Thyroid gland (tissue), 4 donors: ENCODE data around the gene UBE2F. TPM values are rescaled to one million over a fixed set of nuclear protein-coding genes. Genes with fewer than 3 reads are reported as not detected.

ENCODE experiments used
- DNase-seq, 2 donors: peaks; one replicate each; pipeline ENCODE4 v3.0.0-alpha.2; 2019
- H3K27ac ChIP-seq, 3 donors: fragments of 200-600 bp; sonication (generic); 1 replicate in 2 of 3; 2 replicates in 1 of 3; pipeline ENCODE4 v1.5.1; 2016 to 2019; ENCODE audit warnings: mild to moderate bottlenecking in 1 of 3, moderate library complexity in 1 of 3
- H3K27me3 ChIP-seq: fragments of 200-600 bp; sonication (generic); one replicate; pipeline ENCODE4 v1.5.1; 2019
- H3K36me3 ChIP-seq, 2 donors: fragments of 200-600 bp; sonication (generic); one replicate each; pipeline ENCODE4 v1.5.1; 2016 to 2019
- H3K4me1 ChIP-seq, 2 donors: fragments of 200-600 bp; sonication (generic); one replicate each; pipeline ENCODE4 v1.5.1; 2017 to 2019
- H3K4me3 ChIP-seq, 3 donors: fragments of 200-600 bp; sonication (generic); replicated peaks in 1 of 3; 1 replicate in 2 of 3; 2 replicates in 1 of 3; pipeline ENCODE4 v1.5.1; 2016; ENCODE audit warnings: mild to moderate bottlenecking in 1 of 3
- H3K9me3 ChIP-seq: fragments of 200-600 bp; sonication (generic); one replicate; pipeline ENCODE4 v1.5.1; 2017
- POLR2A ChIP-seq, 2 donors: fragments of 450-650 bp; IDR thresholded peaks; one replicate each; pipeline ENCODE4 v1.6.1; 2017; ENCODE audit warnings: antibody characterized with exemption in 2 of 2, mild to moderate bottlenecking in 2 of 2, moderate library complexity in 1 of 2
- WGBS, 2 donors: methylation state at CpG; one replicate each; pipeline ENCODE4 v1.1.5; 2017; 5-methylcytosine and 5-hydroxymethylcytosine counted together
- intact Hi-C: fragments of 100-400 bp; cut with DNase I; formaldehyde crosslinking; loops from one replicate; pipeline ENCODE4 v1.15.1; 2023
- total RNA-seq, 4 donors: library from RNA; depleted of rRNA; stranded (reverse); fragments of >200 nt; gene quantifications; one replicate each; pipeline ENCODE4 v1.2.3, GENCODE V29; 2016
- TF ChIP-seq, protein P1 (sequence below), 6 experiments: fragments of 200-600 bp in 3 of 6; fragments of 450-650 bp in 3 of 6; sonication (generic) in 3 of 6; IDR thresholded peaks; one replicate each; pipeline ENCODE4 v1.5.1; 2016 to 2019; ENCODE audit warnings: antibody characterized with exemption in 6 of 6, mild to moderate bottlenecking in 2 of 6, inconsistent platforms in 1 of 6, moderate library complexity in 1 of 6

UBE2F gene
- total RNA-seq, 4 donors from 2014 or later: 79.8 to 134 (median 122) TPM

DNA sequence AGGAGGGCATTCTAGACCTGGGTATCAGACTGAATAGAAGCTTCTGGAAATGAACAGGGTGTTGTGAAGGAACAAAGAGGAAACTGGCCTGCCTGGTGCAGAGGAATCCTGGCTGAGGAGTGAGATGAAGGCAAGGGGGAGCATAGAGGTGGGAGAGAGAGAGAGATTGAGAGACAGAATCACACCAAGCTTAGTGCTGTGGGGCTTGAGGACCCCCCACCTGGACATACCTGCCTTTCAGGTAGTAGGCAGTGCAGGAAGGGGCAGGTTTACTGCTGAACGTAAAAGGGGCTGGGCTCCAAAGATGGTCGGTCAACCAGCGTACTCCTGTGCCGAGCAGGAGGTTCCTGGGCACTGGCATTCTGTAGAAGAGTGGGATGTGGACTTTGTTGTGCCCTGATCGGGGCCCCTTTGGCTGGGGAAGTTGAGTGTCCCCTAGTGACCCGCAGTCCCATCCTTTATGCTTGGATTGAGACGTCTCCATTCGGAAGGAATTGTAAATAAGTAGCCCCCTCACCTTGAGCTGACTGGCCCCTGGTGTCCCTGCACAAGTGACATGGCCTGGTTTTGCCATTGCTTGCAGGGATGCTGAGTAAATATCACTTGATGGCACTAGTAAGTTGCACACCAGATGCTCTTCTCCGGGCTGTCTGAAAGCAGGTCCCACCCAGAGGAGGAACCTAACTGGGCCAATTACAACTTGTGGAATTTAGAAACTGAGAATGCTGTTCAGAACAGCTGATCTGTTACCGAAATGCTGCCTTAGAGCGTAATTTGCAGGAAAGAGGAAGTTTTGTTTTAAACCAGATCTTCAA is 1.4 kb downstream of the UBE2F start:
- Histone ChIP-seq H3K27me3 (no peaks in the 10 kb centered on the region), H3K9me3 (no peaks in the 10 kb centered on the region), H3K4me1 (peaks cover 27 to 38% of the 10 kb centered on the region in 2 donors), H3K4me3 (peak overlapping the region in 1 of 3 donors; percentile 62), H3K36me3 (no peaks in the 10 kb centered on the region), H3K27ac (peak overlapping the region; percentile 63 to 76 (median 69))
- 20 to 23% methylated on average over 11 of the region's 11 CpGs for WGBS, 2 donors
- TF ChIP-seq, protein P1, sequence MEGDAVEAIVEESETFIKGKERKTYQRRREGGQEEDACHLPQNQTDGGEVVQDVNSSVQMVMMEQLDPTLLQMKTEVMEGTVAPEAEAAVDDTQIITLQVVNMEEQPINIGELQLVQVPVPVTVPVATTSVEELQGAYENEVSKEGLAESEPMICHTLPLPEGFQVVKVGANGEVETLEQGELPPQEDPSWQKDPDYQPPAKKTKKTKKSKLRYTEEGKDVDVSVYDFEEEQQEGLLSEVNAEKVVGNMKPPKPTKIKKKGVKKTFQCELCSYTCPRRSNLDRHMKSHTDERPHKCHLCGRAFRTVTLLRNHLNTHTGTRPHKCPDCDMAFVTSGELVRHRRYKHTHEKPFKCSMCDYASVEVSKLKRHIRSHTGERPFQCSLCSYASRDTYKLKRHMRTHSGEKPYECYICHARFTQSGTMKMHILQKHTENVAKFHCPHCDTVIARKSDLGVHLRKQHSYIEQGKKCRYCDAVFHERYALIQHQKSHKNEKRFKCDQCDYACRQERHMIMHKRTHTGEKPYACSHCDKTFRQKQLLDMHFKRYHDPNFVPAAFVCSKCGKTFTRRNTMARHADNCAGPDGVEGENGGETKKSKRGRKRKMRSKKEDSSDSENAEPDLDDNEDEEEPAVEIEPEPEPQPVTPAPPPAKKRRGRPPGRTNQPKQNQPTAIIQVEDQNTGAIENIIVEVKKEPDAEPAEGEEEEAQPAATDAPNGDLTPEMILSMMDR (IDR thresholded peaks at IDR 0.05): peak in 2 of 6 experiments; percentile 16 to 22
- TF ChIP-seq POLR2A (IDR thresholded peaks at IDR 0.05): peak in 1 of 2 donors; percentile 72
- DNase-seq: peak; percentile 73
- intact Hi-C loops: loop anchor here (10.0 kb wide), 2 partner anchors 113 to 287 kb away; partner anchors contain the start of gene RAMP1

DNA sequence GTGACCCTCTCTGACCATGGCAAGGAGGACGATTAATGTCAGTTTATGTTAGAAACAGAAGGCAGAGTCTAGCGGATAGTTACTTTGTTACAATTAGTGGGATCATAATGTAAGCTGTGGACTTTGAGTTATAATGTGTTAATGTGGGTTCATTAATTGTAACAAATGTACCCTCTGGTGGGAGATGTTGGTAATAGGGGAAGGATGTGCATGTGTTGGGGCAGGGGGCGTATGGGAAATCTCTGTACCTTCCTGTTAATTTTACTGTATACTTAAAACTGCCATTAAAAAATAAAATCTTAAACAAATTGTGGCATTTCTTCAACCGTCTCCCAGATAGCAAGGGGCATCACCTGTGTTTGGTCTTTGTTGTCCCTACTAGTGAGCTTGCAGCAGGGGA is 4.8 kb downstream of the UBE2F start:
- Histone ChIP-seq H3K36me3 (peaks cover 0 to 4% of the 10 kb centered on the region in 2 donors), H3K9me3 (no peaks in the 10 kb centered on the region), H3K4me1 (peaks cover 27 to 46% of the 10 kb centered on the region in 2 donors), H3K4me3 (no peak overlapping the region), H3K27ac (no peak overlapping the region), H3K27me3 (no peaks in the 10 kb centered on the region)
- WGBS, 2 donors: 69 to 95% methylated on average over 4 of the region's 4 CpGs
- no peak for DNase-seq
- TF ChIP-seq POLR2A (IDR thresholded peaks at IDR 0.05): no peak
- TF ChIP-seq, protein P1 (IDR thresholded peaks at IDR 0.05): no peak
- intact Hi-C loops: no loop called here

DNA sequence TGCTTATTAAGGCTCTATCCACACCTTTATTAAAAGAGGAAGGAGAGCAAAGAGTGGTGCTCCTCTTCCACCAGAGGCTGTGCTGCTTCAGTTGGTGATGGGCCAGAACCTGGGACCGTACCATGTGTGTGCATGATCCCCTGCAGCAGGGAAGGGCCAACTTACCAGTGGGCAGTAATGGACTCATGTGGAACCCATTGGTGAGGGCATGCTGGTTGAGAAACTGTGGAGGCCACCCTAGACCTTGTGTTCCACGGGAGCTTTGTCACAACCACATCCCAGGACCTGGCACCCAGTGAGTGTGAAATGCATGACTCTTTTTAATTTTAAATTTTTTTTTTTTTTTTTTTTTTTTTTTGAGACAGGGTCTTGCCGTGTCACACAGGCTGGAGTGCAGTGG is 5.4 kb downstream of the UBE2F start:
- Histone ChIP-seq H3K4me3 (no peak overlapping the region), H3K36me3 (peaks cover 0 to 4% of the 10 kb centered on the region in 2 donors), H3K27ac (no peak overlapping the region), H3K27me3 (no peaks in the 10 kb centered on the region), H3K4me1 (peaks cover 27 to 46% of the 10 kb centered on the region in 2 donors), H3K9me3 (no peaks in the 10 kb centered on the region)
- no peak for DNase-seq
- TF ChIP-seq, protein P1 (IDR thresholded peaks at IDR 0.05): no peak
- no peak for TF ChIP-seq POLR2A (IDR thresholded peaks at IDR 0.05)
- 98 to 99% methylated on average over 3 of the region's 3 CpGs for WGBS, 2 donors
- intact Hi-C loops: no loop called here

DNA sequence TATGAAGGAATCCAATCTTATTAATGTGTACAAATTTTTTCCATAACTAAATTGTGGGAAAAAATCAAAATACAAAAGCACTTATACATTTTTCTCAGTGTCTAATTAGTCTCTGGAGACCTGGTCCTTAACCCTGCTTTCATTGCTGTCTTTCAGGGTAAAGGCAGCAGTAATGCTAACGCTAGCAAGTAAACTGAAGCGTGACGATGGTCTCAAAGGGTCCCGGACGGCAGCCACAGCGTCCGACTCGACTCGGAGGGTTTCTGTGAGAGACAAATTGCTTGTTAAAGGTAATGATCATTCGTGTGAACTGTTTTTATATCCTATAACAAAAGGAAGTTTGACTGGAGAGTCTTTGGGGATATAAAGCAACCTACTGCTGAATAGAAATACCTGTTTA is 6.1 kb downstream of the UBE2F start:
- DNase-seq: no peak
- H3K27me3 ChIP-seq: no peaks in the 10 kb centered on the region
- 68 to 71% methylated on average over 10 of the region's 10 CpGs for WGBS, 2 donors

More for the DNA sequence above, 6.1 kb downstream of the UBE2F start:
- Histone ChIP-seq H3K36me3 (peaks cover 0 to 4% of the 10 kb centered on the region in 2 donors), H3K4me1 (peaks cover 22 to 45% of the 10 kb centered on the region in 2 donors), H3K27ac (no peak overlapping the region), H3K9me3 (no peaks in the 10 kb centered on the region), H3K4me3 (no peak overlapping the region)
- intact Hi-C loops: no loop called here
- TF ChIP-seq, protein P1 (IDR thresholded peaks at IDR 0.05): no peak
- no peak for TF ChIP-seq POLR2A (IDR thresholded peaks at IDR 0.05)
